MM.1S (cell line): Measurements from ENCODE around the gene CMTM7.

Experiments
- CTCF ChIP-seq: fragments of 300-600 bp; sonication (generic); IDR thresholded peaks from 2 replicates; pipeline ENCODE4 v1.5.1; 2016; ENCODE audit warnings: antibody characterized with exemption, low read length, mixed read lengths
- EZH2 ChIP-seq: fragments of 300-600 bp; sonication (generic); optimal IDR thresholded peaks from 2 replicates; pipeline ENCODE3; 2017; ENCODE audit warnings: low read depth, mild to moderate bottlenecking, antibody characterized with exemption, low read length, mixed read lengths
- EZH2phosphoT487 ChIP-seq: fragments of 300-600 bp; sonication (generic); IDR thresholded peaks from 2 replicates; pipeline ENCODE4 v1.6.1; 2018; ENCODE audit warnings: antibody characterized with exemption, low read length

GRCh38 chr3:32484436-32484835 lies 92.8 kb downstream of the CMTM7 start:
- no peak for TF ChIP-seq CTCF
- TF ChIP-seq EZH2: no peak
- TF ChIP-seq EZH2phosphoT487: no peak
